NCI-H2196 treated with DMSO at 0.1 percent for 48 hours (cell line): ENCODE measurements around the gene ADK.
"Not testable (repeated sequence)": the region's sequence is repeated elsewhere in the genome, so short reads cannot be mapped to it uniquely, and the experiment has no call there.

Source experiments
- DNase-seq: peaks from one replicate; lab custom pipeline; 2025; ENCODE audit not compliant: unreplicated experiment; lab: John Stamatoyannopoulos, UW

ADK gene

GRCh38 chr10:74527611-74528010 lies 376.6 kb downstream of the ADK start:
- not testable (repeated sequence) for DNase-seq

- no peak for DNase-seq
These were observed 378.2 kb downstream of the ADK start for GRCh38 chr10:74529205-74529604.

DNA sequence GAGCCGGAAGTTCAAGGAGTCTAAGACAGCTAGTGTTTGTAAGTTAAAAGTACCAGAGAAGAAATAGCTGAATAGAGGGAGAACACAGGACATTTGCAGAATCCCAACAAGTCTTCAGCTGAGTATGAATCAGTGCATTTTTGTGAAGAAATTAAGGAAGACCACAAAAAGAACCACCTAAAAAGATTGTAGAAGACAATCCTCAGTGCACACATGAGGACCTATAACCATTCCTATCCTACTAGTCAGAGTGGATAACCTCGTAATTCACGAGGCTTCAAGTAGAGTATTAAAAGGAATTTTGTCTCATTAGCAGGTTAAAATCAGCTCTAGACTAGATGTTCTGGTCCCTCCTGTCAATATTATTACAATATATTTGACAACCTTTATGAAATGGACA lies 380.0 kb downstream of the ADK start:
- DNase-seq: no peak

GRCh38 chr10:74539317-74539716 lies 388.3 kb downstream of the ADK start:
- no peak for DNase-seq

GRCh38 chr10:74541375-74541774 lies 390.4 kb downstream of the ADK start:
- no peak for DNase-seq

- no peak for DNase-seq
These were observed 391.1 kb downstream of the ADK start for GRCh38 chr10:74542077-74542476.

DNA sequence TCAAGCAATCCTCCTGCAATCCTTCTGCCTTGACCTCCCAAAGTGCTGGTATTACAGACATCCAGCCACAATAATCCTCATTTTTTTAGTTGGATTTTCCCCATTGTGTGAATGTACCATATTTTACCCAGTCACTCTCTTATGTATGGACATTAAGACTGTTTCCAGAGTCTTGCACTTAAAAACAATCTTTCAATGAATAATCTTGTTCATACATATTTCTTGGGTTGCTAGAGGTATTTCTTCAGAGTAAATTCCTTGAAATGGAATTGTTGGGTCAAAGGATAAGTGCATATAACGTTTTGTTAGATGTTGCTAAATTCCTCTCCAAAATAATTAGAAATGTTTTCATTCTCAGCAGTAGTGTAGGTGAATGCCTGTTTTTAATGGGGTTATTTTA lies 392.3 kb downstream of the ADK start:
- DNase-seq: no peak

DNA sequence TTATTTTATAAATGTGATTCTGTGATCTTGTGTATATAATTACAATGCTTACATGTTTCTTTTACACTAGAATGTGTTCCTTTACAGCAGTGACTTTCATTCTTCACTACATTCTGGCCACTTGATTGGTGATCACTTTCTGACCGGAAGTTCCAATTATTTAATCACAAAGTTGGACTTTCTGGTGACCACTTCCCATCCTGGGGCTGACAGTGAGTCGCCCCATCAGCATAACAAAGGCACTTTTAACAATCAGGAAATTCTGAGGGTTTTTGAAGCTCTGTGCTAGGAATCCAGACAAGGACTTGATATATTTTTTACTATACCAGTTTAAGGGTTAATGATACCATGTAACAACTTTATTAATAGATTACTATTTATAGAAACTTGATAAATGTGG lies 393.1 kb downstream of the ADK start:
- no peak for DNase-seq

GRCh38 chr10:74548676-74549075 lies 397.7 kb downstream of the ADK start:
- no peak for DNase-seq

DNA sequence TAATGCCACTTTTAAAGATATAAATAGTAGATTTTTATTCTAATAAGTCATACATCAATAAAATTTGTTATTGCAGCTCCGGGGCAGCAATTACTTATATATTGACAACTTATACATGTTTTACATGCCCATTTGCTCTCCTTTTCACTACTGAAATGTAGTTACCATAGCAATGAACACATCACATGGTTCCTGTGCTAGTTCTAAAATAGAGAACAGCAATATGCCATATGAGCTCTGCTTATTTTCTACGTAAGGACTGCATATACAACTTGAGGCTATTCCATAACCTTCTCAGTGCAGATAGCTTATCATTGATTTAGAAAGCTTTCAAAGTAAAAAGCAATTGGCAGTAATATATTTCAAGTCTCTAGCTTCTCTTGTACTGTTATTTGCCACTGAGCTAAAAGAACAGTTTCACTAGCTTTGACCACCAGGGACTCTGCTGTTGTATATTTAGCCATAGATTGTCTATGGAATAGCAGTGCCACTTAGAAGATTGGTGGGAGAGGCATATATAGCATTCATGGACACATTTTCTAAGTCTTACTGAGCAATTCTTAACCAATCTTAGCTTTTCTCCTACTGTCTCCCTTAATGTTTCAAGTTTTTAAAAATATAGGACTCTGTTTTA lies 405.2 kb downstream of the ADK start:
- DNase-seq: no peak

DNA sequence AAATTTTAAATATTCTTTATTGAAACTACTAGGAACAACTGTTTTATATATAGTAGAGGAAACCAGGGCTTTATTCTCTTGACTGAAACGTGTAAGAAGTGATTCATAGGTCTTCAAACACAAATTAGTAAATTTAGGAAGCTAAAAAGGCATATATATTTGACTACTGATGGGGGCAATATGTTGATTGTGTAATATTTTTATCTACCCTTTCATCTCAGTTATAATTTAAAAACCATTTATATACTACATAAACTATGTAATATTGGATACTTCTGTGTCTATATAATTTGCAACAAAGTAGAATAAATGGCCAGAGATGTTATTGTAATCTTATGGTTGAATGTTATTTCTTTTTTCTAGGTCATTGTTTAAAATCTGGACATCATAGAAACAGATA lies 406.1 kb downstream of the ADK start:
- no peak for DNase-seq

GRCh38 chr10:74558403-74558802 lies 407.4 kb downstream of the ADK start:
- no peak for DNase-seq

GRCh38 chr10:74558897-74559296 lies 407.9 kb downstream of the ADK start:
- DNase-seq: no peak

DNA sequence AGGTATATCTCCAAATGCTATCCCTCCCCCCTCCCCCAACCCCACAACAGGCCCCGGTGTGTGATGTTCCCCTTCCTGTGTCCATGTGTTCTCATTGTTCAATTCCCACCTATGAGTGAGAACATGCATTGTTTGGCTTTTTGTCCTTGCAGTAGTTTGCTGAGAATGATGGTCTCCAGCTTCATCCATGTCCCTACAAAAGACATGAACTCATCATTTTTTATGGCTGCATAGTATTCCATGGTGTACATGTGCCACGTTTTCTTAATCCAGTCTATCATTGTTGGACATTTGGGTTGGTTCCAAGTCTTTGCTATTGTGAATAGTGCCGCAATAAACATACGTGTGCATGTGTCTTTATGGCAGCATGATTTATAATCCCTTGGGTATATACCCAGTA lies 417.9 kb downstream of the ADK start:
- not testable (repeated sequence) for DNase-seq

- DNase-seq: not testable (repeated sequence)
These were observed 422.5 kb downstream of the ADK start for GRCh38 chr10:74573497-74573896.

GRCh38 chr10:74575191-74575720 lies 424.2 kb downstream of the ADK start:
- DNase-seq: no peak

DNA sequence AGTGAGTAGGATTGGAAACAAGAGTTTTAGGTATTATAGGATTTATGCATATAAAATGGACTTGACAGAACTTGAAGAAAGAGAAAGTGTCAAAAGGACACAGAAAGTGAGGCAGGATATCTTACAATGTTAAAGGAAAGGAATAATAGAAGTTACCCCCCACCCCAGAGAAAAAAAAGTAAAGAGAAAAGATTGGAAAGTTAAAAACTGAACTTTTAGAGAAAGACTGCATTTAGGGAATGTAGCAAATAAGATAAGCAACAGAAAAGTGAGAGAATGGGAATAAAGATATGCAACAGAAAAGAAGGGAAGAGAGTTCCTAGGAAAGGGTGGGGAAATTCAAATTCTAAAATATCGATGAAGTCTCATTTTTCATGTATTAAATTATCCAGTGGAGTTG lies 424.9 kb downstream of the ADK start:
- DNase-seq: no peak

GRCh38 chr10:74576586-74576985 lies 425.6 kb downstream of the ADK start:
- no peak for DNase-seq

DNA sequence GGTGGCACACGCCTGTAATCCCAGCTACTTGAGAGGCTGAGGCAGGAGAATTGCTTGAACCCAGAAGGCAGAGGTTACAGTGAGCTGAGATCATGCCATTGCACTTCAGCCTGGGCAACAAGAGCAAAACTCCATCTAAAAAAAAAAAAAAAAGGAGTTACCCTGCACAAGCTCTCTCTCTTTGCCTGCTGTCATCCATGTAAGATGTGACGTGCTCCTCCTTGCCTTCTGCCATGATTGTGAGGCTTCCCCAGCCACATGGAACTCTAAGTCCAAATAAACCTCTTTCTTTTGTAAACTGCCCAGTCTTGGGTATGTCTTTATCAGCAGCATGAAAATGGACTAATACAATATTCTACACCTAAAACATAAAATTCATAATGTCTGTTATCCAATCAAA lies 429.4 kb downstream of the ADK start:
- not testable (repeated sequence) for DNase-seq

GRCh38 chr10:74582566-74582965 lies 431.5 kb downstream of the ADK start:
- no peak for DNase-seq

- DNase-seq: no peak
These were observed 434.4 kb downstream of the ADK start for GRCh38 chr10:74585231-74586087.

DNA sequence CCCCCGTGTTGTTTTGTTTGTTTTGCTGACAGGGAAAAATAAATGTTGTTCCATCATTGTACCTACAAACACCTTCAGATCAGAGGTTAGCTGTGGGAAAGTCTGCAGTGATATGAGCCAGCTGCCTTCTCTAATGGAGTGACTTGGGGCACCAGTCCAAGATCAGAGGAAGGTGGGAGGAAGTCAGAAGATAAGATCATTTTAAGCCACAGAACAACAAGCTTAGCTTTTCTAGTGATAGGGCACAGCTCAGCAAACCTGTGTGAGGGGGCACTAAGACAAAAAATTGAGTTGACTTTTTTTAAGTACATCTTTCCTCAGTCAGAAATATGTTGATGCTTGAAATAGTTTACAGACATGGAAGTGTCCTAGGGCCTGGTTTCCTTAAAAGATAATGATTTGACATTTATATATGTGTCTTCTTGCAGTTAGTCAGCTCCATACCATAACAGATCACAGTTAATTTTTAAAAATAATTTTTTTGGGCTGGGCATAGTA lies 435.1 kb downstream of the ADK start:
- DNase-seq: peak; percentile 28
